Skeletal muscle cell (primary cell): ENCODE data around the gene CAV1.

Experiments used
- DNase-seq: peaks from one replicate; pipeline ENCODE4 v3.0.0-alpha.2; 2010; ENCODE audit warnings: low read depth
- H3K4me3 ChIP-seq: 2 replicates; pipeline ENCODE4 v1.5.1; 2011; ENCODE audit warnings: low read depth, mild to moderate bottlenecking, control low read depth, low read length, moderate library complexity

Gene CAV1

DNA sequence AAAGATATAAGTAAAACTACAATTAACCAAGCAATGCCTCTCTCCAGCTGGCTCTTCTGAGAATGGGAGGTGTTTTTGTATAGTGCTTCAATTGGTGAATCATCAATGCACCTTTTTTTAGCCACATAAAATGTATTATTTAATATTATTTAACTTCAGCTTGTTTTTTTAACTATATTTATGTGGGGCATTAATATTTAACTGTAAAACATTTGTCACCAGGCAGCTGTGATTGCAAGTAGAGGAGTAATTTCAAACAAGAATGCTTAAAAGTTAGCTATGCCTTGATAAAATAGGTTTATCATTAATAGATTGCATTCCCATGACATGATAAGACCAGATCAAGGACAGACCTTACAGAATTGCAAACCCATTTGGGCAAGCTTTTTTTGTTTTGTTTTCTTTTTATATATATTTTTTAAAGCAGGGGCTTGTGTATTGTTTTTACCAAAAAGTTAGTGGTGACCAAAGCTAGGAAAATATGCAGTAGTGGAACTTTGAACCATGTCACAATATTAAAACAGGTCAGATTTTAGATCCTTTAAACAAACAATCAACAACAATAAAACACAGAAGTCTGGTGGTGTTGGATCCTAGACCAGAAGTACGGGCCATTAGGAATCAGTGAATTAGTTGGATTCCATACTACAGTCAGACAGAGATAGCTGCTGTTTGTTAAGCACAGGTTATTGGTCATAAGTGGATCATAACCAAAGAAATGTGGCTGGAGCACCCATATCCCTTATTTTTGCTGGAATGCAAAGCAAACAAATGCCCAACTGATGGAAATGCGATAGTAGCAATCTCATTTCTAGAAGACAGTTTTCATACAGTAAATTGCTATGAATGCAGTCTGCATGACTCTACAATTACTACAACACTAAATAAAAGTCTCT, 22.4 kb upstream of the CAV1 start:
- DNase-seq: no peak
- no peak overlapping the region for H3K4me3 ChIP-seq

DNA sequence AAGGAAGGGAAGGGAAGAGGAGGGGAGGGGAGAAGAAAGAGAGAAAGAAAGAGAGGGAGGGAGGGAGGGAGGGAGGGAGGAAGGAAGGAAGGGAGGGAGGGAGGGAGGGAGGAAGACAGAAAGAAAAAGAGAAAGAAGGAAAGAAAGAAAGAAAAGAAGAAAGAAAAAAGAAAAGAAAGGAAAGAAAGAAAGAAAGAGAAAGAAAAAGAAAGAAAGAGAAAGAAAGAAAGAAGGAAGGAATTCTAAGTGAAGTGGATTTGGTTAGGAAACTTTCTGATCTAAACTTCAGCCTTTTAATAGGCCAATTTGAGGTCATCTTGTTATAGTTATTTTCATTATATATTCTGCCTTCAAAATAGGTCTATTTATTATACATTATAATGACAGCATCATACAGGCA, 21.0 kb upstream of the CAV1 start:
- no peak overlapping the region for H3K4me3 ChIP-seq
- no peak for DNase-seq

DNA sequence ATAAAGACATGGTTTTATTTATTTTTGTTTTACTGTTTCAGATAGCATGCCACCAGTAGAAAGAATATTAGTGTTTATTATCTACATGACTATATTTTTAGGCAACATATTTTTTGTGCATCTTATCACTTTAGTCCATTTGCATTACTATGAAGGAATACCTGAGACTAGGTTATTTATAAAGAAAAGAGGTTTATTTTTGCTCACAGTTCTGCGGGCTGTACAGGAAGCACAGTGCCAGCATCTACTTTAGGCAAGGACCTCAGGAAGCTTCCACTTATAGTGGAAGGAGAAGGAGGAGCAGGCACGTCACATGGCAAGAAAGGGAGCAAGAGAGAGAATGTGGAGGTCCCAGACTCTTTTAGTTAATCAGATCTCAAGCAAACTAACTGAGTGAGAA, 19.6 kb upstream of the CAV1 start:
- no peak overlapping the region for H3K4me3 ChIP-seq

DNA sequence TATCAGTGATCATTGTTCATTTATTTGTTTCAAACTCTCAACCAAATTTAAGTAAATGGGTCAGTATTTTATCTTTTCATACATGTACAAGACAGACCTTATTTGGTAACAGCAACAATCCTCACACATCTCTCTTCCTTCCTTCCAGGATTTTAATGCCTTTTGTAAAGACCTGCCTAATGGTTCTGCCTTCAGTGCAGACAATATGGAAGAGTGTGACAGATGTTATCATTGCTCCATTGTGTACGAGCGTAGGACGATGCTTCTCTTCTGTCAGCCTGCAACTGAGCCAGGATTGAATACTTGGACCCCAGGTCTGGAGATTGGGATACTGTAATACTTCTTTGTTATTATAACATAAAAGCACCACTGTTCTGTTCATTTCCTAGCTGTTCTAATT, 19.0 kb upstream of the CAV1 start:
- no peak overlapping the region for H3K4me3 ChIP-seq
- no peak for DNase-seq

More for the DNA sequence above, 19.6 kb upstream of the CAV1 start:
- DNase-seq: no peak

DNA sequence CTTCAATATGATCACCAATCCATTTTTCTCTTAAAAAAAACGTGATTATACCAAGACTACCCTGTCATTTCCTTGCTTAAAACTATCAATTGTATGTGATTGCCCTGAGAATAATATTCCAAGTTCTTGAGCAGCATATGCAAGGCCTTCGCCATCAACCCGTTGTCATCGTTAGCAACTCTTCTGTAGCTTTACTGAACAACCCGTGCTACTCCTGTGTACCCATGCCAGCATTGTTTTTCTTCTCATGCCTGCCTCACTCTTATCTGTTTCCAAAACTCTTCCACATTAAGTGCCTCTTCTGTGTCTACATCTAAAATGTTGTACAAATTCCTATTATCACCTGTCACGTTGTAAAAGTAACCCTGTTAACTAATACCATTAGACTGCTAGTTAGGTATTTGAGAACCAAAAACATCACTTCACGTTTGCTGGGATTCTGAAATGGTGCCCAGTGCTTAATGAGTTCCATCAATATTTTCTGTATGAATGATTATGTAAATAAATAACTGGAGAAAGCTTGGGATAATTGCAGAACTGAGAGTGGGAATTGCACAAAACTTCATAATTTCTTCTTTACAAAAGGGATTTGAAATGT, 14.8 kb upstream of the CAV1 start:
- H3K4me3 ChIP-seq: no peak overlapping the region
- DNase-seq: no peak

DNA sequence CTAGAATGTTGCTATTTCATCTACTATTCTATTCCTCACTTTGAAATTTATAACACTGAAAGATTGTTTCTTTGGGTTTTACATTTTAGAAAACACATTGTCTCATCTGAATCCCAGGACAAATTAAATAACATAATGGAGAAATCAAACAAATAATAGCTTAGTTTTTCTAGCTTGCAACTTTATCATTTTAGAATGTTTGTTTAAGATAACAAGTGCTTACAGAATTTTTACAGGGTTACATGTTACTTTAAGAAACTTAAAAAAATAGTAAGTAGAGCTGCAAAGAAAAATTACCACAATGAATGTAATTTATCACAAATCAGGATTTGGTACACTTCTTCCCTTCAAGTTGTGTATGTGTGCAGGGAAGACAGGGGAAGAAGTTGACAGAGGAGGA, 14.0 kb upstream of the CAV1 start:
- no peak for DNase-seq
- no peak overlapping the region for H3K4me3 ChIP-seq

DNA sequence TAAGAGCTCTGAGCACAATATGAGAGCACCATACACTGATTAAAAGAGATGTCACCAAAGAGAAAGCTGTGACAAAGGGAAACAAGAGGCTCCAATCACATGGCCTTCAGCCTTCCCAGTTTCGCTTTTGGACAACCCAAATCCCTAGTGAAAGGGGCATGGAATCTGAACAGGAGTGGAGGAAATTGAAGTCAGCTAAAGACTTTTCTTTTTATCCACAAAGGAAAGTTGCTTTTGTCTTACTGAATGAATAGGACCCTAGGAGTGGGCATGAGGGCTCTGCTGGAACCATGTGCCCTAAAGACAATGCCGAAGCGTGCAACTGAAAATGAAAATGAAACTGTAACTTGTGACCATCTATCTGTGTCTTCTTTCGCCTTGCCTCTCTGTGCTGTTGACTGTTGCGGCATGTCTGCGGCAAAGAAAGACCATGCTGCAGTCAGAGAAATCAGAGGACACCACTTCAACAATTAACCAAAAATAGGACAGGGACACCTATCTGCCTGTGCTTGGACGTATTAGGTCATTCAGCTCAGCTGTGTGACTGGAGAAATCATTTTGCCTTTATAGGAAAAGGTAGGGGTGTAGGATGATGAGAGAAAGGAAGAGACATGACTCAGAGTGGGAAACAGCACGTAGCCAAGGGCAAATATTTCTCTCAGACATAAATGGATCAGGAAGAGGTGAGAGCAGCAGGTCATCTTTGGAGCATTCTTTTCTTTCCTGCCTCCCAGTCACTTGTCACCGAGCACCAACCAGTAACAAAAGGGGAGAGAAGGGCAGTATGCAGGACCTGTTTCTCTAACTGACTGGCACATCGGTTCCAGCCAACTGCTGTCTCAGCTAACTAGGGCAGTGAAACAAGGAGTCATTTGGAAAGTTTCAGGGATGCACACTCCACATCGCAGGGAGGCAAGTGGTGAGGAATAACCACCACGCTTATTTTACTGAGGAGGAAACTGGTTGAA, 13.0 kb upstream of the CAV1 start:
- no peak overlapping the region for H3K4me3 ChIP-seq
- DNase-seq: no peak

DNA sequence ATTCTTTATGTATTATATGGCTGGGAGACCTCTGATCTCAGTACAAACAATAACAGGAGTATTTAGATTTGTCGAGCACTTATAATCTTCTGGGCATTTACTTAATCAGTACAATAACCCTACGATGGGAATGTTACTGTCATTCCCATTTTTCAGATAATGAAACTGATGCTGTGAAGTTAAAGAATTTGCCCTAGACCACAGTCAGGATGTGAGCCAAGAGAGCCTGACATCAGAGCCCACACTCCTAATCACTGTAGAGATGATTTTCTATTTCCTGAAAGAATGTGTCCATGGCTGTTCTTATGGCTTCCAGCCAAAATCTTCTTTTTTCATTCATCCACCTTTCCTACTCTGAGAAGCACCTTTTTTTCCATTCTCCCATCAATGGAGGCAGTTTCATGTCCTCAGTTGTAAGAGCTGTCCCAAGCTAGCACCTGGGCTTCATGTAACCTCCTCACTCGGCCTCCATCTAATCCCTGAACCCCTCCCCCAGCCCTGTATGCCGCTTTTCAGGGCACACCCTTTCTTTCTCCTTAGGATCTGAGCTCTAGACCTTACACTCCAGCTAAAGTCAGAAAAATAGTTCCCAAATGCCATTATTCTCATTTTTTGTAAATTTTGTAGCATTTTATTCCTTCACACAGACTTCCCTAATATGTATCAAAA, 12.2 kb upstream of the CAV1 start:
- no peak for DNase-seq
- H3K4me3 ChIP-seq: no peak overlapping the region

DNA sequence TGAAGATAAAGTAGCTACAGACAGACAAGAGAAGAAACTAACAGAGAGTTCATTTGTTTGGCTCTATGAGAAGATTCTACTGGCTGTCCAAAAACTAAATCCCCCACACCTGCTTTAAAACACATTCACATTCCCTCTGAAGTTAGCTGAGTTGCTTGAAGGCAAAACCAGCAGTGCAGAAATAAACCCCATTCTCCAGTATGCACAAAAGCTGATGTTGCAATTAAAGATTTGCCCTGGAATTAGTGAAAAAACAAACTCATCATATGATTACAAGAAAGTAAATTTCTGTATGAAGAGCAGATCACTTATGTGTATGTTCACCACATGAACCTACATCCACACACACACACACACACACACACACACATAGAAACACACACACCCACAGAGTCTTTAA, 9.3 kb upstream of the CAV1 start:
- DNase-seq: no peak

DNA sequence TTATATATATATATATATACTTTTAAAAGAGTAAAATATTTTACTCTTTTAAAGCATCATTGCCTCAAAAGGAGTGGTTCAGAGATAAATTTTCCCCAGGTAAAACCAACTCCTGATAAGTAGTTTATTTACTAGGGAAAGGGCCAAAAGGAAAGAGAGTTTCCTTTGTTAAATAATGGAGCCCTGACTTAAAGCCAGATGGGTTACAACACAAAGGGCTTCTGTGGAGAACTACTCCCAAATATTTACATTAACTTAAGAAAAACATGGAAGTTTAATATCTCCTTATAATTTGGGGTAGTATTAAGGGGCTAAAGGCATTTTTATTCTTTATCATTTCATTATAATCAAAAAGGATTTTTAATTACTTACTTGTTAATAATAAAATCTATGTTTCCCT, 8.5 kb upstream of the CAV1 start:
- H3K4me3 ChIP-seq: no peak overlapping the region
- no peak for DNase-seq

More for the DNA sequence above, 9.3 kb upstream of the CAV1 start:
- no peak overlapping the region for H3K4me3 ChIP-seq

DNA sequence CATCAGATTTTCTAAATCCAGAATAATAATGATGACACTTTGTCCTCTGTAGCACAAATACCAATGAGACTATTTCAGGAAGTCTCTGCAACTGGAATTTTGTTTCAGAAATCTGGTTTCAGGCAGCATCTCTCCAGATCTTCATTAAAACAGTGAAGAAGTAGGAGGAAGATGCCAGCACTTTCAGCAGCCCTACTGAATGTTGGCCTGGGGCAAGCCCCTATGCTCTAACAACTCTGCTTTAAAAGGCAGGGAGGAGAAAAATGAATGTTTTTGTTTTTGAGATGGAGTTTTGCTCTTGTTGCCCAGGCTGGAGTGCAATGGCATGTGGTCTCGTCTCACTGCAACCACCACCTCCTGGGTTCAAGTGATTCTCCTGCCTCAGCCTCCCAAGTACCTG, 7.2 kb upstream of the CAV1 start:
- no peak for DNase-seq
- no peak overlapping the region for H3K4me3 ChIP-seq

DNA sequence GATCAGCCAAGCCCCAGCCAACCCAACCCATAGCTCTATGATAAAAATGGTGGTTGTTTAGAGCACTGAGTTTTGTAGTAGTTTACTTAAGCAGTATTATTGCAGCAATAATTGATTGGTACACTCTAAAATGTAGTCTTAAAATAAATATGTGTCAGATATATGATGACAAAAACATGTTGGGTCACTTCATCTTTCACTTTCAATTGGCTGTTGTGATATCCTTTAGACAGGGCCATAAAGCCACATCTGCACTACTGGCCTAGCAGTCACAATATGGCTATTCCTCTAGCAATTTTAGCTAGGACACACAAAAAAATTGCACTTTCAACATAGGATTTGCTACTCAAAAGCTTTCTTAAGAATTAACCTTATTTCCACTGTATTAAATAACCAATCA, 5.9 kb upstream of the CAV1 start:
- no peak overlapping the region for H3K4me3 ChIP-seq
- DNase-seq: no peak

DNA sequence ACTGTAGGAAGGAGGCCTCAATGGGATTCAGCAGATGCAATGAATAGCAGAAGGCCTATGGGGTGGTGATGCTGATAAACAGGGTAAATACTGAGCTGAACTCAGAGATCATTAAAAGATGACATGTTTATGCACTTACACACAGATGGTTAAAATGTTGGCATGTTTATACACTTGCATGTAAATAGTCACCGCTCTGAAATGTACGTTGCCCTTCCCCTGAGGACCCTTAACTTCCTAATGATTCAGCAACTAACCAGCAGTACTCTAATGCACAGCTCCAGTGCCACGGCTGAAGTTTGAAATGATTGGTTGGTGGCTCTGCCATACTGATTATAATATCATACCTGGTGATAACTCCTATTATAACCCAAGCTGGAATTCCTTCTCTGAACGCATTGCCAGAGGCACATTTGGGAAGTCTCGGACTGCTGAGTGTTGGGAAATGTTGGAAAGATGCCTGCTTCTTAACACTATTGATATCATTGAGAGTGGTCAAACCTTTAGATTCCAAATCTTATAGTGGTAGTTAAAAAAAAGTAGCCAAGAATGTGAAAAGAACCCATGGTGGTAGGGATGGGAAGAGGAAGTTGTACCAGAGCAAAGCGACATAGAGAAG, 3.7 kb upstream of the CAV1 start:
- DNase-seq: no peak
- H3K4me3 ChIP-seq: no peak overlapping the region

DNA sequence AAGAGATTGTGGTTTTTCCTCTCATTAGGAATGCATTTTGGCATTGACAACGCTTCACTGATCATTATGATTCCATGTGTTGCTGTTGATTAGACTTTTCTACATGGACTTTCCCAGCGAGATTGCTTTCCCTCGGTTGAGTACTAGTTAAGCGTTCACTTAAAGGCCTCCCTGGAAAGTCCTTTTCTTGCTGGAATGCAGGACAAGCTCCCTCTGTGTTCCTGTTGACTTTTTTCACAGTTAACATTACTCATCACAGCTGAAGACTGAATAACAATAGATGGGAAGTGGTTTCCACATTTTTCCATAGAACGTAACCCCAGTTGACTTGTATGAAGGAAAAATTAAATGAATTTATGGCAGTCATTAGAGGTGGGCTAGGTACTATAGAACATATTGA, 2.6 kb upstream of the CAV1 start:
- peak; percentile 77 for DNase-seq
- no peak overlapping the region for H3K4me3 ChIP-seq

DNA sequence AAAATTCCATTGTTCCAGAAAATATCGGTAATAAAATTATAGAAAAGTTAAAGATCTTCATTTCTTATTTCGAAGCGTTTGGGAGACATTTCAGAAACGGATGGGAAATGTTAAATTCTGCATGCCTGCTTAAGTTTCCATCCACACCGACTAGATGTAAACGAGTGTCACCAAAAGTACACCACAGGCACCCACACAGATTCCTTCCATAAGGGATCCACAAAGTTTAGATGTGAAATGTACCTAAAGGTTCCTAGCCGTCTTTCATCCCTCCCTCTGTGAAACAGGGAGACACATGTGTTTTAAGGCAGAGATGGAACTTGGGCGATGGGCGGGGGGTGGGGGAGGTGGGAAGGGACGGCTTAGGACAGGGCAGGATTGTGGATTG, 621 bp upstream of the CAV1 start:
- no peak for DNase-seq
- H3K4me3 ChIP-seq: peak overlapping the region; percentile 95

DNA sequence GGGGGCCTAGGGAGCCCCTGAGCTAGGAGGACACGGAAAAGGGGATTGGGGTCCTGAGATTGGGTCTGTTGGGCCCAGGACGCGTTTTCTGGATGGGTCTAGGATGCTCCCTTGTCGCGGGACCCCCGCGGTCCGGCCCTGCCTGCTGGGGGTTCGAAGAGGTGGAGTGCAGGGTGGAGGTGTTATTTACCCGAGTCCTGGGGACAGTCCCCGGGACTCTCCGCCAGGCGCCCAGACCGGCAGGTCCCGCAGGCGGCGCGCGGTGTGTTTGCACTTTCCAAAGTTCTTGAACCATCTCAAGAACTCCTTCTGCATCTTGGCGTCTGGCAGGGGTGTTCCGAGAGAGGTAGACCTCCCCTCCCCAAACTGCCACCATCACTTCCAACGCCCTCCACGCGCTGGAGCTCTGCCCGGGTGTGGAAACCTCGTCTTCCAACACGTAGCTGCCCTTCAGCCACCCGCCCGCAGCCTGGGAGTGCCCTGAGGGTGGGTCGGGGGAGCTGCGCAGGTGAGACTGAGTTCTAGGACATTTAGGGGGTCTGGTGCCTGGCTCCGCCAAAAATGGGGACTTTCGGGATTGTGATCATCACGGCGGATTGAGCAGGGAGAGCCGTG, 569 bp downstream of the CAV1 start:
- DNase-seq: no peak
- H3K4me3 ChIP-seq: peak overlapping the region; percentile 95

DNA sequence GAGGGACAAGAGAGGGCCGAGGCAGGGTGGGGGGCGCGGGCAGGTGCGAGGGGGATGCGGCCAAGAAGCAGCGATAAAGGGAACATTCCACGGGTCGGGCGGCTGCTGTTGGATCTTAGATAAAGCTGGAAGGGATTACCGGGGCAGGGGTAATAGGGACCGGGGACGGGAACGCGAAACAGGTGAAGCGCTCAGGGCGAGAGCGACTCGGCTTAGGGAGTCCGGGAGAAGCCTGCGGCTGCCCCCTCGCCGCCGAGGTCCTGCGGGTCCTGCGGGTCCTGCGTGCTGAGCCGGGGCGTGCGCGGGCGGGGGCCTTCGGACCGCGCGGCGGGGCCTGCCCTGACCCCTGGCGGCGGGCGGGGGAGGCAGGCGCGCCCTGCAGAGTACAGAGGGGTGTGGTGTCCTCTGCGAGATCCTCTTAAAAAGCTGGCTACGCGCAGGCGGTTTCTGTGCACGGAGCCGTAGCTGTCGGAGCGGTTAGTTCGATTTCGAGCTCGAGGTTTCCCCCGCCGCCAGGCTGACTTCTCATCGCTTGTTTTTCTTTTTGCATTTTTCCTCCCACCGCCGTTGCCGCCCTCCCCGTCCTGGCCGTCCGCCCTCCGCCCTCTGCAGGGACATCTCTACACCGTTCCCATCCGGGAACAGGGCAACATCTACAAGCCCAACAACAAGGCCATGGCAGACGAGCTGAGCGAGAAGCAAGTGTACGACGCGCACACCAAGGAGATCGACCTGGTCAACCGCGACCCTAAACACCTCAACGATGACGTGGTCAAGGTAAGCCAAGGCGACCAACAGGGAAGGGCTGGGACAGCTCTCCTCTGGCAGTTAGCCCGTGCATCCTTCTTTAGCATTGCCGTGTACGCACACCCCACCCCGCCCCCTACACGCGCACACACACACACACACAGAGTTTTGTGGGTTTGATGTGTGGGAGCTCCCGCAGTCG, 1.4 kb downstream of the CAV1 start:
- DNase-seq: no peak
- peak overlapping the region; percentile 95 for H3K4me3 ChIP-seq

DNA sequence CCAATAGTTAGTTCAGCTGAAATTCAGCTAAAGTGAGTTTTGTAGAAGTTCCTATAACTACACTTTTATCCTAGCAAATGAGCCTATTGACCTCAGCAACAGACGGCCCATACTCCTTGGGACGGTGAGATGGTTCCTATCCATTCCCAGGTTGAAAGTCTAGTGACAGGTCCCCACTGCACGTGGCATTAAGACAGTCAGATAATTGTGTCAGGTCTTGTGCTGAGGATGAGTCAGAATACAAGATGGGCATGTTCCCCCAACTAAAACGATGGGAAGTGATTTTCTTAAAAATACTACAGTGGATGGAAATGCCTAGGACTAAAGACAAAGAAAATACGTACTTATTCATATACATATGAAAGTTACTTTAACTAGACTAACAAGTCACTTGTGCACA, 2.1 kb downstream of the CAV1 start:
- DNase-seq: no peak
- peak overlapping the region; percentile 95 for H3K4me3 ChIP-seq
